HUES48 (cell line): ENCODE data around the gene SAP25.

ENCODE experiments used
- H3K27ac ChIP-seq: one replicate; pipeline ENCODE4 v1.7.0; 2013; ENCODE audit warnings: low read depth, low read length, inconsistent platforms
- H3K27me3 ChIP-seq: 2 replicates; pipeline ENCODE4 v1.6.1; 2013; ENCODE audit warnings: mild to moderate bottlenecking, low read length; ENCODE audit not compliant: control insufficient read depth, insufficient read depth
- H3K36me3 ChIP-seq: 2 replicates; pipeline ENCODE4 v1.6.1; 2013; ENCODE audit warnings: low read length; ENCODE audit not compliant: control insufficient read depth, insufficient read depth
- H3K4me1 ChIP-seq: 2 replicates; pipeline ENCODE4 v1.6.1; 2013; ENCODE audit warnings: mild to moderate bottlenecking, low read length; ENCODE audit not compliant: control insufficient read depth, insufficient read depth
- H3K4me3 ChIP-seq: 2 replicates; pipeline ENCODE4 v1.5.1; 2013; ENCODE audit warnings: mild to moderate bottlenecking, low read depth, low read length
- H3K9ac ChIP-seq: 2 replicates; pipeline ENCODE4 v1.6.1; 2013; ENCODE audit warnings: mild to moderate bottlenecking, low read depth, low read length, moderate library complexity
- H3K9me3 ChIP-seq: 2 replicates; pipeline ENCODE4 v1.6.1; 2013; ENCODE audit warnings: low read length; ENCODE audit not compliant: control insufficient read depth, insufficient read depth

Gene SAP25

GRCh38 chr7:100606313-100606712, 32.6 kb upstream of the SAP25 start:
- Histone ChIP-seq H3K36me3 (0 out of 2 replicates have a peak, but pooled peaks cover 4% of the 10 kb centered on the region), H3K4me1 (peaks cover 24% of the 10 kb centered on the region), H3K27me3 (no peaks in the 10 kb centered on the region; the same call in 1 of the 2 replicates), H3K4me3 (no peak overlapping the region), H3K27ac (no peak overlapping the region), H3K9ac (no peak overlapping the region), H3K9me3 (no peaks in the 10 kb centered on the region)

- H3K27ac ChIP-seq = no peak overlapping the region
- H3K4me1 ChIP-seq = peaks cover 26% of the 10 kb centered on the region
- H3K36me3 ChIP-seq = 0 out of 2 replicates have a peak, but pooled peaks cover 4% of the 10 kb centered on the region
- H3K27me3 ChIP-seq = no peaks in the 10 kb centered on the region; the same call in 1 of the 2 replicates
- peak overlapping the region; percentile 79 for H3K4me3 ChIP-seq
- H3K9ac ChIP-seq = no peak overlapping the region
- no peaks in the 10 kb centered on the region for H3K9me3 ChIP-seq
Measured at GRCh38 chr7:100604976-100605911, 31.5 kb upstream of the SAP25 start.

GRCh38 chr7:100604028-100604975, 30.6 kb upstream of the SAP25 start:
- peak overlapping the region; percentile 11 for H3K27ac ChIP-seq
- no peaks in the 10 kb centered on the region; the same call in 1 of the 2 replicates for H3K27me3 ChIP-seq
- no peaks in the 10 kb centered on the region for H3K9me3 ChIP-seq
- H3K9ac ChIP-seq = peak overlapping the region; percentile 11; the same call in 1 of the 2 replicates
- peaks cover 26% of the 10 kb centered on the region for H3K4me1 ChIP-seq
- H3K36me3 ChIP-seq = 0 out of 2 replicates have a peak, but pooled peaks cover 4% of the 10 kb centered on the region
- H3K4me3 ChIP-seq = peak overlapping the region; percentile 79

GRCh38 chr7:100603726-100604027, 30.0 kb upstream of the SAP25 start:
- H3K27me3 ChIP-seq = no peaks in the 10 kb centered on the region; the same call in 1 of the 2 replicates
- no peaks in the 10 kb centered on the region for H3K9me3 ChIP-seq
- peak overlapping the region; percentile 11; the same call in 1 of the 2 replicates for H3K9ac ChIP-seq
- peak overlapping the region; percentile 11 for H3K27ac ChIP-seq
- peaks cover 26% of the 10 kb centered on the region for H3K4me1 ChIP-seq
- H3K4me3 ChIP-seq = peak overlapping the region; percentile 61
- 0 out of 2 replicates have a peak, but pooled peaks cover 4% of the 10 kb centered on the region for H3K36me3 ChIP-seq

GRCh38 chr7:100602889-100603725, 29.4 kb upstream of the SAP25 start:
- Histone ChIP-seq H3K4me3 (peak overlapping the region; percentile 61), H3K9me3 (no peaks in the 10 kb centered on the region), H3K27ac (peak overlapping the region; percentile 28), H3K27me3 (no peaks in the 10 kb centered on the region; the same call in 1 of the 2 replicates), H3K4me1 (peaks cover 26% of the 10 kb centered on the region), H3K36me3 (0 out of 2 replicates have a peak, but pooled peaks cover 4% of the 10 kb centered on the region), H3K9ac (peak overlapping the region; percentile 11; the same call in 1 of the 2 replicates)

- H3K9ac ChIP-seq = no peak overlapping the region
- no peak overlapping the region for H3K27ac ChIP-seq
- H3K27me3 ChIP-seq = no peaks in the 10 kb centered on the region; the same call in 1 of the 2 replicates
- no peaks in the 10 kb centered on the region for H3K9me3 ChIP-seq
- H3K4me3 ChIP-seq = no peak overlapping the region
- H3K4me1 ChIP-seq = peaks cover 22% of the 10 kb centered on the region
- H3K36me3 ChIP-seq = 0 out of 2 replicates have a peak, but pooled peaks cover 6% of the 10 kb centered on the region
Measured at GRCh38 chr7:100600730-100601038, 27.0 kb upstream of the SAP25 start.

GRCh38 chr7:100599911-100600729, 26.4 kb upstream of the SAP25 start:
- peaks cover 22% of the 10 kb centered on the region for H3K4me1 ChIP-seq
- H3K27ac ChIP-seq = no peak overlapping the region
- no peaks in the 10 kb centered on the region for H3K27me3 ChIP-seq
- no peaks in the 10 kb centered on the region for H3K9me3 ChIP-seq
- H3K9ac ChIP-seq = no peak overlapping the region
- H3K36me3 ChIP-seq = 0 out of 2 replicates have a peak, but pooled peaks cover 6% of the 10 kb centered on the region
- no peak overlapping the region for H3K4me3 ChIP-seq

GRCh38 chr7:100598425-100598824, 24.7 kb upstream of the SAP25 start:
- no peak overlapping the region for H3K27ac ChIP-seq
- H3K36me3 ChIP-seq = 0 out of 2 replicates have a peak, but pooled peaks cover 6% of the 10 kb centered on the region
- no peaks in the 10 kb centered on the region for H3K9me3 ChIP-seq
- H3K9ac ChIP-seq = no peak overlapping the region
- no peak overlapping the region for H3K4me3 ChIP-seq
- H3K4me1 ChIP-seq = peaks cover 17% of the 10 kb centered on the region
- no peaks in the 10 kb centered on the region for H3K27me3 ChIP-seq

GRCh38 chr7:100595188-100595587, 21.5 kb upstream of the SAP25 start:
- Histone ChIP-seq H3K4me3 (no peak overlapping the region), H3K9me3 (no peaks in the 10 kb centered on the region), H3K36me3 (0 out of 2 replicates have a peak, but pooled peaks cover 6% of the 10 kb centered on the region), H3K27me3 (peaks cover 6% of the 10 kb centered on the region), H3K27ac (no peak overlapping the region), H3K9ac (no peak overlapping the region), H3K4me1 (peaks cover 4% of the 10 kb centered on the region; the same call in 1 of the 2 replicates)
